K562 (cell line): ENCODE data around the gene OXNAD1. TPM values are rescaled to one million over a fixed set of nuclear protein-coding genes. Genes with fewer than 3 reads are reported as not detected.
A peak's percentile ranks its signal among the peaks of the same experiment; 100 is the strongest.

Source experiments
- ATAC-seq: fragments of 200-7000 bp; cut with Tn5 transposase; 3 replicates; pipeline ENCODE4 v1.9.1; 2020; ENCODE audit warnings: moderate library complexity
- BruUV-seq: library from RNA; stranded (reverse); fragments of 400-500 nt; replicated peaks from 2 replicates; lab custom pipeline; 2021; lab: Mats Ljungman, UMichigan
- CTCF ChIA-PET: fragments of 300-600 bp; formaldehyde crosslinking; extraction: SDS; loops from one replicate; lab custom pipeline; 2021; ENCODE audit warnings: low intra/inter-chr PET ratio; lab: Yijun Ruan, JAX
- POLR2A ChIA-PET: fragments of 300-600, 350-650 bp; sonication (Branson Sonifier 250); formaldehyde crosslinking; extraction: SDS; loops from one replicate; lab custom pipeline; 2021; ENCODE audit warnings: antibody characterized with exemption, inconsistent platforms; lab: Yijun Ruan, JAX
- DNase-seq, 4 experiments: peaks; one replicate each; pipeline versions ENCODE4 v3.0.0 to v3.0.0-alpha.2; 2011 to 2018; ENCODE audit warnings: low spot score in 3 of 4, mixed read lengths in 3 of 4; ENCODE audit errors: extremely low read depth in 1 of 4
- FAIRE-seq: peaks from 2 replicates; lab custom pipeline; 2011; peaks lifted over from hg19 to GRCh38; lab: Jason Lieb, UNC
- H2AFZ ChIP-seq: 2 replicates; pipeline ENCODE4 v1.6.0; 2011; ENCODE audit warnings: low read depth, low read length, control low read depth, inconsistent platforms
- H3K27ac ChIP-seq: fragments of 200-600 bp; 3 replicates; pipeline ENCODE4 v1.8.0; 2011; ENCODE audit warnings: low read depth, mild to moderate bottlenecking, control low read depth, inconsistent platforms, low read length, moderate library complexity, mixed read lengths; ENCODE audit errors: extremely low read depth
- H3K27me3 ChIP-seq, 2 experiments: fragments of 300-600 bp in 1 of 2; 2 replicates in 1 of 2; 3 replicates in 1 of 2; pipeline versions ENCODE4 v1.6.0 to v1.8.0; 2011; ENCODE audit warnings: inconsistent platforms in 2 of 2, low read length in 2 of 2, mild to moderate bottlenecking in 1 of 2, mixed read lengths in 1 of 2, moderate library complexity in 1 of 2; ENCODE audit not compliant: control insufficient read depth in 2 of 2, insufficient read depth in 2 of 2
- H3K36me3 ChIP-seq: fragments of 300-600 bp; 3 replicates; pipeline ENCODE4 v1.8.0; 2011; ENCODE audit warnings: mild to moderate bottlenecking, low read length, inconsistent platforms; ENCODE audit not compliant: control insufficient read depth, insufficient read depth
- H3K4me1 ChIP-seq, 2 experiments: fragments of 200-600 bp in 1 of 2; replicated peaks in 1 of 2; 2 replicates in 1 of 2; 3 replicates in 1 of 2; pipeline versions ENCODE4 v1.5.1 to v1.8.0; 2011; ENCODE audit warnings: inconsistent platforms in 2 of 2, low read length in 2 of 2, mild to moderate bottlenecking in 1 of 2, mixed read lengths in 1 of 2, moderate library complexity in 1 of 2; ENCODE audit not compliant: control insufficient read depth in 2 of 2, insufficient read depth in 2 of 2
- H3K4me2 ChIP-seq: 2 replicates; pipeline ENCODE4 v1.6.1; 2011; ENCODE audit warnings: low read length, control low read depth, inconsistent platforms, mixed read lengths; ENCODE audit not compliant: insufficient read depth
- H3K4me3 ChIP-seq: fragments of 200-600 bp; sonication (generic), shearing (Covaris generic); 2 replicates; pipeline ENCODE4 v1.5.1; 2016; ENCODE audit warnings: control low read depth, inconsistent platforms
- H3K79me2 ChIP-seq: fragments of 200-600 bp; 3 replicates; pipeline ENCODE4 v1.8.0; 2011; ENCODE audit warnings: low read length, inconsistent platforms; ENCODE audit not compliant: control insufficient read depth, insufficient read depth
- H3K9ac ChIP-seq, 2 experiments: 2 replicates each; pipeline versions ENCODE4 v1.6.0 to v1.6.1; 2011; ENCODE audit warnings: low read depth in 2 of 2, low read length in 2 of 2, control low read depth in 1 of 2, inconsistent platforms in 1 of 2, mild to moderate bottlenecking in 1 of 2, mixed read lengths in 1 of 2; ENCODE audit not compliant: insufficient read depth in 1 of 2
- H3K9me1 ChIP-seq: one replicate; pipeline ENCODE4 v1.6.0; 2011; ENCODE audit warnings: inconsistent platforms, mild to moderate bottlenecking, low read length, moderate library complexity; ENCODE audit not compliant: control insufficient read depth, insufficient read depth
- H3K9me3 ChIP-seq: replicated peaks from 2 replicates; pipeline ENCODE4 v1.5.1; 2011; ENCODE audit warnings: low read depth, low read length, inconsistent platforms; ENCODE audit not compliant: control insufficient read depth, insufficient read depth
- H4K20me1 ChIP-seq: replicated peaks from 2 replicates; pipeline ENCODE4 v1.6.1; 2011; ENCODE audit warnings: low read length, inconsistent platforms, mixed read lengths; ENCODE audit not compliant: control insufficient read depth, insufficient read depth
- CBX3 ChIP-seq, 2 experiments: IDR thresholded peaks; 1 replicate in 1 of 2; 2 replicates in 1 of 2; pipeline ENCODE4 v1.6.1; 2012; ENCODE audit warnings: inconsistent platforms in 2 of 2, low read length in 2 of 2, borderline replicate concordance in 1 of 2, control low read depth in 1 of 2
- CEBPB ChIP-seq: fragments of 450-650 bp; IDR thresholded peaks from 2 replicates; pipeline ENCODE4 v1.6.1; 2016; ENCODE audit warnings: missing genetic modification characterization, missing compliant biosample characterization
- CEBPG ChIP-seq, 3 experiments: fragments of 200-800 bp in 1 of 3; sonication (Bioruptor generic) in 1 of 3; sonication (generic) in 1 of 3; formaldehyde crosslinking in 1 of 3; IDR thresholded peaks in 2 of 3; conservative IDR thresholded peaks in 1 of 3; 2 replicates each; pipeline versions ENCODE4 v1.6.1 to v1.8.0; 2016 to 2022; ENCODE audit warnings: missing compliant biosample characterization in 2 of 3, missing genetic modification characterization in 2 of 3, mild to moderate bottlenecking in 1 of 3, missing genetic modification reagents in 1 of 3
- DIDO1 ChIP-seq: fragments of 450-650 bp; IDR thresholded peaks from 2 replicates; pipeline ENCODE4 v1.6.1; 2016; ENCODE audit warnings: low read depth, missing biosample characterization, missing genetic modification characterization
- DMBX1 ChIP-seq: fragments of 250-450 bp; sonication (Bioruptor Pico); IDR thresholded peaks from 2 replicates; pipeline ENCODE4 v1.8.0; 2022; ENCODE audit warnings: inconsistent platforms, mild to moderate bottlenecking, moderate library complexity, borderline replicate concordance
- FOS ChIP-seq: IDR thresholded peaks from 3 replicates; pipeline ENCODE4 v1.6.1; 2011; ENCODE audit not compliant: insufficient read length; ENCODE audit errors: extremely low read depth
- MBD2 ChIP-seq: sonication (generic); IDR thresholded peaks from 2 replicates; pipeline ENCODE4 v1.6.1; 2016; ENCODE audit warnings: low read depth, borderline replicate concordance
- MTF1 ChIP-seq: fragments of 250-450 bp; sonication (Bioruptor Pico); IDR thresholded peaks from 2 replicates; pipeline ENCODE4 v1.9.0; 2021; ENCODE audit warnings: moderate library complexity, mild to moderate bottlenecking, inconsistent platforms, borderline replicate concordance
- NKRF ChIP-seq: fragments of 450-650 bp; IDR thresholded peaks from 2 replicates; pipeline ENCODE4 v1.6.1; 2016; ENCODE audit warnings: borderline replicate concordance
- PCBP2 ChIP-seq: fragments of 200-400 bp; formaldehyde crosslinking; IDR thresholded peaks from 2 replicates; pipeline ENCODE4 v1.6.1; 2018; ENCODE audit warnings: low read length, low read depth, mild to moderate bottlenecking, moderate library complexity; ENCODE audit not compliant: poor library complexity, severe bottlenecking
- RBM25 ChIP-seq: fragments of 200-400 bp; formaldehyde crosslinking; IDR thresholded peaks from 2 replicates; pipeline ENCODE4 v1.6.1; 2018; ENCODE audit warnings: low read length, low read depth, moderate library complexity; ENCODE audit not compliant: severe bottlenecking
- RUNX1 ChIP-seq: sonication (generic); IDR thresholded peaks from 2 replicates; pipeline ENCODE4 v1.6.1; 2016; ENCODE audit warnings: antibody characterized with exemption, low read depth
- SMAD3 ChIP-seq: fragments of 450-650 bp; formaldehyde crosslinking; conservative IDR thresholded peaks from 2 replicates; pipeline ENCODE4 v1.4.0; 2020; ENCODE audit warnings: mild to moderate bottlenecking
- TAF15 ChIP-seq: fragments of 200-400 bp; formaldehyde crosslinking; IDR thresholded peaks from 2 replicates; pipeline ENCODE4 v1.6.1; 2017; ENCODE audit warnings: mild to moderate bottlenecking, low read depth, low read length, moderate library complexity
- TAF7 ChIP-seq: fragments of 450-650 bp; IDR thresholded peaks from 2 replicates; pipeline ENCODE4 v1.6.1; 2016; ENCODE audit warnings: missing genetic modification characterization, missing compliant biosample characterization
- TCFL5 ChIP-seq: fragments of 250-450 bp; sonication (Bioruptor Pico); conservative IDR thresholded peaks from 2 replicates; pipeline ENCODE4 v1.6.1; 2021; ENCODE audit warnings: mild to moderate bottlenecking, moderate library complexity, matching md5 sums
- ZBTB2 ChIP-seq: fragments of 450-650 bp; IDR thresholded peaks from 2 replicates; pipeline ENCODE4 v1.6.1; 2016; ENCODE audit warnings: antibody characterized with exemption
- ZNF197 ChIP-seq: fragments of 200-800 bp; sonication (Bioruptor generic); IDR thresholded peaks from 2 replicates; pipeline ENCODE4 v1.6.1; 2016; ENCODE audit warnings: low read depth, missing genetic modification characterization, missing compliant biosample characterization
- ZZZ3 ChIP-seq: fragments of 450-650 bp; IDR thresholded peaks from 2 replicates; pipeline ENCODE4 v1.6.1; 2016; ENCODE audit warnings: antibody characterized with exemption, mild to moderate bottlenecking, moderate library complexity
- WGBS: fragments of 100-300 bp; shearing (Covaris generic); methylation state at CpG from one replicate; pipeline ENCODE4 v1.1.6; 2016; ENCODE audit warnings: low coverage, mixed read lengths; ENCODE audit not compliant: insufficient coverage; ENCODE audit errors: missing lambda C conversion rate; 5-methylcytosine and 5-hydroxymethylcytosine counted together
- in situ Hi-C: fragments of 300-500 bp; cut with MboI; formaldehyde crosslinking; loops from 4 replicates; pipeline ENCODE4 v1.15.0; 2018; ENCODE audit warnings: inconsistent platforms, mixed read lengths
- intact Hi-C: fragments of 100-400 bp; cut with micrococcal nuclease; formaldehyde crosslinking; loops from 2 replicates; pipeline ENCODE4 v1.14.2; 2022
- polyA plus RNA-seq, 8 experiments: library from polyadenylated mRNA; depleted of rRNA in 4 of 8; stranded (reverse) in 5 of 8; unstranded in 3 of 8; fragments of >200 nt; fragmentation: Nextera tagmentation in 2 of 8; fragmentation: Illumina TruSeq in 1 of 8; extraction: Ambion mirVana in 2 of 8; extraction: Trizol in 1 of 8; gene quantifications; 2 replicates each; pipeline versions ENCODE4 v1.2.1 to v1.2.3, GENCODE V29; 2011 to 2014; ENCODE audit warnings: inconsistent platforms in 1 of 8, missing spikeins in 1 of 8
- total RNA-seq, 7 experiments: library from RNA; depleted of rRNA in 6 of 7; stranded (reverse); fragments of >200 nt in 6 of 7; fragmentation: Illumina TruSeq in 2 of 7; extraction: Trizol in 2 of 7; gene quantifications; 2 replicates each; pipeline versions ENCODE4 v1.2.1 to v1.2.3, GENCODE V29; 2011 to 2021; ENCODE audit warnings: low replicate concordance in 1 of 7

The OXNAD1 gene
- total and polyA plus RNA-seq, 9 of the 15 experiments (the other 6 are each of a cell fraction or from before 2014, with no cell fraction given): 12.8 to 44.4 (median 41.1) TPM

- TF ChIP-seq NKRF (no peak), TCFL5 (no peak), RUNX1 (no peak), PCBP2 (no peak), TAF15 (no peak), CBX3 (IDR thresholded peaks at IDR 0.05; ENCODE audit: borderline replicate concordance in 1 of 2, low read length in 2 of 2) (no peak)
These were observed 65.3 kb downstream of the OXNAD1 start (continued) for GRCh38 chr3:16330351-16330750.

- Histone ChIP-seq H3K4me2 (no peak overlapping the region), H3K4me3 (no peak overlapping the region), H3K9me3 (no peaks in the 10 kb centered on the region), H4K20me1 (no peaks in the 10 kb centered on the region), H3K27ac (no peak overlapping the region), H2AFZ (no peak overlapping the region), H3K9me1 (no peaks in the 10 kb centered on the region), H3K4me1 (no peaks in the 10 kb centered on the region), H3K79me2 (no peaks in the 10 kb centered on the region), H3K9ac (no peak overlapping the region), H3K27me3 (no peaks in the 10 kb centered on the region), H3K36me3 (peaks cover 68% of the 10 kb centered on the region)
- FAIRE-seq (no peak), ATAC-seq (no peak), DNase-seq (peak in 1 of 4 experiments; percentile 24)
- CTCF ChIA-PET: no interaction called here
- no TSS peak for BruUV-seq
- in situ Hi-C loops (no loop called here), intact Hi-C loops (no loop called here)
- POLR2A ChIA-PET: no interaction called here
- WGBS: 91% methylated on average over 3 of the region's 3 CpGs
- TF ChIP-seq FOS: no peak
- no peak for TF ChIP-seq DMBX1 (CRISPR knock-in tag)
- no peak for TF ChIP-seq ZNF197 (CRISPR knock-in tag)
- TF ChIP-seq CEBPB (tag): peak; percentile 38; the same call in 1 of the 2 replicates
- TF ChIP-seq ZBTB2: no peak
- TF ChIP-seq ZZZ3: no peak
- no peak for TF ChIP-seq SMAD3 (CRISPR knock-in tag)
- TF ChIP-seq CEBPG (CRISPR knock-in tag; IDR thresholded peaks at IDR 0.05): no peak
- TF ChIP-seq CEBPG (tag; conservative IDR thresholded peaks at IDR 0.05 in 1 of 2, IDR thresholded peaks at IDR 0.05 in 1 of 2): 0 out of 4 replicates have a peak, but pooled peaks of 1 of the 2 experiments have one; percentile 6
- TF ChIP-seq MTF1 (CRISPR knock-in tag): no peak
- TF ChIP-seq DIDO1 (tag): no peak
- TF ChIP-seq MBD2: no peak
- TF ChIP-seq RBM25: peak; percentile 65
- no peak for TF ChIP-seq TAF7 (tag)
These were observed 66.4 kb downstream of the OXNAD1 start for GRCh38 chr3:16331319-16331883.
